Hindlimb muscle (tissue), 1 donor: ENCODE measurements around the gene PLAC8L1. TPM values are rescaled to one million over a fixed set of nuclear protein-coding genes. Genes with fewer than 3 reads are reported as not detected.

Source experiments
- DNase-seq: peaks from one replicate; pipeline ENCODE4 v3.0.0-alpha.2; 2013
- polyA plus RNA-seq: library from polyadenylated mRNA; unstranded; fragments of 120-200 nt; gene quantifications from one replicate; pipeline ENCODE4 v1.2.1, GENCODE V29; 2013; ENCODE audit not compliant: insufficient read length

The PLAC8L1 gene
- polyA plus RNA-seq, 1 donor, result 1.3 TPM

- DNase-seq, result no peak
These were observed 25.5 kb downstream of the PLAC8L1 start for GRCh38 chr5:146079695-146080373.

- DNase-seq, result no peak
These were observed 26.8 kb downstream of the PLAC8L1 start for GRCh38 chr5:146078566-146078965.

DNA sequence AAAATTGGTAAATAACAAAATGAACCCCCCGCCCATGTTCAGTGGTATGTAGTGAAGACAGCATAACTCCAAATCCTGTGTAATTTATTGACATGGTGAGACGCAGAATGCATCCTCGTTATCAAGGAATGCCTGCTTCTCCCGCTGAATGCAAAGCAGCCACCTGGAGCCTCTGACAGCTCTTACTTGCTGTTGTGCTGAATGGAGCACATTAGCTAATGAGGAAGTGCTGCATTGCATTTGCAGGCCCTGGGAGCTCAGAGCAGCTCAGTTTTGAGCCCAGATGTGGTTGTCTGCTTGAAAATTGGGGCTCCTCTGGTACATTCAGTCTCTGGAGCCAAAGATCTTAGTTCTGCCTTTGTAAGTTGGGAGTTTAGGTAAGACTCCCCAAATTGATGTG is 28.9 kb downstream of the PLAC8L1 start:
- no peak for DNase-seq

- no peak for DNase-seq
These were observed 29.3 kb downstream of the PLAC8L1 start for GRCh38 chr5:146076028-146076427.

GRCh38 chr5:146073239-146073900 is 32.0 kb downstream of the PLAC8L1 start:
- no peak for DNase-seq

GRCh38 chr5:146072595-146072994 is 32.8 kb downstream of the PLAC8L1 start:
- no peak for DNase-seq

- no peak for DNase-seq
These were observed 34.2 kb downstream of the PLAC8L1 start for GRCh38 chr5:146071171-146071570.

GRCh38 chr5:146070746-146071145 is 34.6 kb downstream of the PLAC8L1 start:
- no peak for DNase-seq

GRCh38 chr5:146069780-146070099 is 35.6 kb downstream of the PLAC8L1 start:
- DNase-seq, result no peak

DNA sequence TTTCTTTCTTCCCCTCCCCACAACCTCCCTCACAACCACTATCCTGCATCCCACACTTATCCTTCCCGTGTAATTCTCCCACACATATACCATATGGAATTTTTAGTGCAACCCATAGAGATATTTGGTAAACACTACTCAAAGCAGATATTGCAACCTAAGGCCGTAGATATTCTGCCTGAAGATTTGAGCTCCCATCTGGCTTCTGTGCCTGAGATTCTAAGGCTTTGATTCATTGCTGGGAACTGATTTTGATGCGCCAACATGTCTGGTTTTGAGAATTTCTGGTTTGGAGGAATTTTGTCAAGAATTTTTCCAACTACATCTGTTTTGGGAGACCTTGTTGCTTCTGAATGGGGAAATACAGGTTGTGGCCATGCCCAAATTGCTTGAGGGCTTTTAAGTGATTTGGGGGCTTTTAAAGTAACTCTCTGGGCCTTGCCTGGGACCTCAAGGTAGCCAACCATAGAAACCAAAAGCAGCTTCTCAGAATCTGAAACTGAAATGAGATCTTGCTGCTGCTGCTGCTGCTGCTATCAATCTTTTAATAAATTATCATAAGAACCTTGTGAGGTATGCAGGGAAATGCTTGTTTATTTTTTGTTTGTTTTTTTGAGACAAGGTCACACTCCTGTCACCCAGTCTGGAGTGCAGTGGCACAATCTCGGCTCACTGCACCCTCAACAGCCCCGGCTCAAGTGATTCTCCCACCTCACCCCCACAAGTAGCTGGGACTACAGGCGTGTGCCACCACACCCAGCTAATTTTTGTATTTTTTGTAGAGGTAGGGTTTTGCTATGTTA is 36.2 kb downstream of the PLAC8L1 start:
- no peak for DNase-seq

DNA sequence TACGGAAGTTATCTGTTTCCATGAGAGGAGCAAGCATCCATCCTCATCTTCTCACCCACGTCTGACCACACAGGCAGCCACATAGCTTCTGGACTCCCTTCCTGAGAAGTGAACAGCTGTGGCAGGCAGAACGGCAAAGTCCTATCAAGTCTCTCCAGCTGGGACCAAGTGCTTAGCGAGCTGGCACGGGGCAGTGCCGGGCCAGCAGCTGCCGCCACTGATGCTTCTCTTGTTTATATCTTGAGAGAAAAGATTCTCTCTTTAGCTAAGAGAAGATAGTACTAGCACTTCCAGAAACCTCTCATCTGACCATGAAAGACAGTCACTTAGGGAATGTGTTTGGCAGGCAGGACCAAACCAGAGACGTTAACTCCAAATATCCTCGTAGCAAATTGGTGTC is 37.2 kb downstream of the PLAC8L1 start:
- DNase-seq, result peak; percentile 69

GRCh38 chr5:146066968-146067367 is 38.4 kb downstream of the PLAC8L1 start:
- DNase-seq, result no peak

DNA sequence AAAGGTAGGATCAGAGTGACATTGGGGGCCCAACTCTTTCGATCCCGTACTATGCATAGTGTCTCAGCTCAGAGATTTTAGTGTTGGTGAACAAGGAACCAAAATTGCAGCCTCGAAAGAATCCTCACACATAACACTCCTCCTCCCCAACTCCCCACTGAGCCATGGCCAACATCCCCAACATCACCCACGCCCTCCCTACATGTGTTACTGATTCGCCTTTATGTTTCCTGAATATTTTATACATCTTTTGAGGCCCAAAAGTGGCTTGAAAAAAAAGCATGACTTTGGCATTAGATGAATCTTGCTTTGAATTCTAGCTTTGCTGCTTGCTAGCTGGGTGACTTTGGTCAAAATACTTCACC is 45.2 kb downstream of the PLAC8L1 start:
- no peak for DNase-seq

DNA sequence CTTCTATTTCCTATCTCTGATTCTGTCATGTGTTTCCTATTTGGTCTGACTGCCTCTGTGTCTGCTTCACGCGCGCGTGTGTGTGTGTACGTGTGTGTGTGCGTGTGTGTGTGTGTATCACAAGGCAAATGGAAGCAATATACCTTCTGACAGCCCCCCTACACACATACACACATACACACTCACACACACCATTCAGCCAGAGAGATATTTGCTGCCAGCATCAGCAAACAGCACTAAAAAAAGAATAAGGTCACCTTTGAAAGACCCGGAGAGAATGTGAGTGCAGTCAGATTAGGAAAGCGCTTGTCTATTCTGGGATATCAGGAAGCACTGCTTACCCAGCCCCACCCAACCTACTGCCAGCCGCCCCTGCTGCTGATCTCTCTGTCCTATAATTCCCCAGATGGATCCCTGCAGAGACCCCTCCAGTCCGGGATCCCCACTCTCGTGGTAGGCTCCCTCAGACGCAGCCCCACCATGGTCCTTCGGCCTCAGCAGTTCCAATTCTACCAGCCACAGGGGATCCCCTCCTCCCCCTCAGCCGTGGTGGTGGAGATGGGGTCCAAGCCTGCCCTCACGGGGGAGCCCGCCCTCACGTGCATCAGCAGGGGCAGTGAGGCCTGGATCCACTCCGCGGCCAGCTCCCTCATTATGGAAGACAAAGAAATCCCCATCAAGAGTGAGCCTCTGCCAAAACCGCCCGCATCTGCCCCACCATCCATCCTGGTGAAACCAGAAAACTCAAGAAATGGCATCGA is 45.7 kb downstream of the PLAC8L1 start:
- no peak for DNase-seq

DNA sequence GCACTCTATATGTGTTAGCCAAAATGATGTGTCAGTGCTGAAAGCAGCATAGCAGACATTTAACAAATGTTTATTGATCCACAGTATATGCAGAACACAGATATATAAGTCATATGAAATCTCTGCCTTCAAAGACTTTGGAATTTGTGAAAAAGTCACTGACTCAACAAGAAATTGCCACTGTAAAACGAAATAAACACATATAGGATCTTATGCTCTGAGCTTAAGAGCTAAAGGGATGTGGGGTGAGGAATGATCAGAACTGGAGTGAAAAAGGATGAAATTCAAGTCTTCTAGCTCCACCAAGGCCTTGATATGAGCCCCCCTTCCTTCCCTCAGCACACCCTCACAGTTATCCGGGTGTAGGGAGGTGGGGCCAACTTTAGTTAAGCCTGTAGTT is 49.9 kb downstream of the PLAC8L1 start:
- DNase-seq, result no peak

GRCh38 chr5:146052780-146053179 is 52.6 kb downstream of the PLAC8L1 start:
- DNase-seq, result no peak

- DNase-seq, result no peak
These were observed 53.7 kb downstream of the PLAC8L1 start for GRCh38 chr5:146051678-146052077.

DNA sequence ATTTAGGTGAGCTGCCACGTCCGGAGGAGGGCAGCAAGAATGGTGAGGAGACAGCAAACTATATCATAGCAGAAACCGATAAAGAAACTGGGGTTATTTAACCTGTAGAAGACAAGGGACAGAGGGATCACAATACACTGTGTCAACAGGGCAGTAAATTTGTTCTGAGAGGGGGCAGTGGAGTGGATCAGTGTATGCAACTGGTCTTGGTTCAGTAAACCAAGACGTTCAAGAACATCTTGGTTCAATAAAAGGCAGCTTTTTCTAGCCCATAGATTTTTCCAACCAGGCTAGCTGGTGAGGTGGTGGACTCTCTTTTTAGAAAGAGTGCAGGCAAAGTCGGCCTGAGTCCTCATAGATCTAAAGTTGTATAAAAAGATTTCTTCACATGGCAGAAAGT is 55.3 kb downstream of the PLAC8L1 start:
- no peak for DNase-seq

DNA sequence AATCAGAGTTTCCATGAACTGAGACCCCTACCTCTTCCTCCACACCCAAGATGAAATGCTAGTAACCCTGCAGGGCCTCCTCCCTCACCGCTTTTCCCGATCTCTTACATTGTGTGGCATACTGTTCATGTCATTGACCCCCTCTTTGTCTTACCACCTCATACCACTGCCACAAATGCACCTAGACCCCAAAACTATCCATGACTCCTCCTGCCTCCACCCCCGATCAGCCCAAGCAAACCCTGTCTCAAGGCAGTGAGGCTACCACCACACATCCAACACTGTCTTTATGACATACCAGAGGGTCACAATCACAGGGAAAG is 55.7 kb downstream of the PLAC8L1 start:
- no peak for DNase-seq

- peak; percentile 48 for DNase-seq
These were observed 56.2 kb downstream of the PLAC8L1 start for GRCh38 chr5:146048994-146049703.

- DNase-seq, result no peak
These were observed 58.0 kb downstream of the PLAC8L1 start for GRCh38 chr5:146047396-146047795.

- DNase-seq, result no peak
These were observed 61.7 kb downstream of the PLAC8L1 start for GRCh38 chr5:146043722-146044121.
